Epithelial cell of prostate (primary cell): ENCODE results near the gene TFPT.

Source experiments
- DNase-seq: peaks from one replicate; pipeline ENCODE4 v3.0.0-alpha.2; 2011; ENCODE audit warnings: low read depth, low spot score
- H3K27ac ChIP-seq: fragments of 450-650 bp; 2 replicates; pipeline ENCODE4 v1.5.1; 2017; ENCODE audit warnings: mild to moderate bottlenecking

Gene TFPT

DNA sequence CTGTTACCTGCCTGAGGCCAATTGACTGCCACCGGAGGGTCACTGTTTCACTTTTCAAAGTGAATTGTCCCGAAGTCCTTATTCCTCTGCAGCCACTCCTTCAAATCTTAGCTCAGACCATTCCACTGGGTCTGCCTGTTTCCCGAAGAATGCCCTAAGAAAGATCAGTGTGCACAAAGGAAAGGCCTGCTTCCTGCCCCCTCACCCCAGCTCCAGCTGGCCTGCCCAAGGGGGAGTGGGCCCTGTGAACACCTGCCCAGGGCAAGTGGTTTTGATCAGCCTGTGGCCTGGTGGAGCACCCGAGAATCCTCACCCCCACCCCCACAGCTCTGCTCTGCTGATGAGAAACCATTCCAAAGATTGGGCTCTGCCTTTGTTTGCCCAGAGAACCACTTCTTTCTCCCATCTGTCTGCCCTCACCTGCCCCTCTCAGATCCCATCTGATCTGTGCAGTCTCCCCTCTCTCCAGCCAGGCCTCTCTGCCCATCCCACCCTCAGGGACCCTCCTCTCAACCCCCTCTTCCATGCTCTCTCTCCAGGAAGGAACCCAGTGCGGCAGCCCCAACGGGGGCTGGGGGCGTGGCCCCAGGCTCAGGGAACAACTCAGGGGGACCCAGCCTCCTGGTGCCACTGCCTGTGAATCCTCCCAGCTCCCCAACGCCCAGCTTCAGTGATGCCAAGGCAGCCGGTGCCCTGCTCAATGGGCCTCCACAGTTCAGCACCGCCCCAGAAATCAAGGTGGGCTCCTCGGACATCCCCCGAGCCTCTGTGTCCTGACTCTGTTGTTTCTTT is 33.8 kb upstream of the TFPT start:
- DNase-seq: no peak

DNA sequence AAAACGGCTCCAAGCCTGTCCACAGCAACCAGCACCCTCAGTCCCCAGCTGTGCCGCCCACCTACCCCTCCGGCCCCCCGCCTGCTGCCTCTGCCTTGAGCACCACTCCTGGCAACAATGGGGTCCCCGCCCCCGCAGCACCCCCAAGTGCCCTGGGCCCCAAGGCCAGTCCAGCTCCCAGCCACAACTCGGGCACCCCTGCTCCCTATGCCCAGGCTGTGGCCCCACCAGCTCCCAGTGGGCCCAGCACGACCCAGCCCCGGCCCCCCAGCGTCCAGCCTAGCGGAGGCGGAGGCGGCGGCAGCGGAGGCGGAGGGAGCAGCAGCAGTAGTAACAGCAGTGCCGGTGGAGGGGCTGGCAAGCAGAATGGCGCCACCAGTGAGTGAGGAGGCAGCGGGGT is 32.7 kb upstream of the TFPT start:
- DNase-seq: no peak
- no peak overlapping the region for H3K27ac ChIP-seq

More for the DNA sequence above, 33.8 kb upstream of the TFPT start:
- H3K27ac ChIP-seq: no peak overlapping the region

DNA sequence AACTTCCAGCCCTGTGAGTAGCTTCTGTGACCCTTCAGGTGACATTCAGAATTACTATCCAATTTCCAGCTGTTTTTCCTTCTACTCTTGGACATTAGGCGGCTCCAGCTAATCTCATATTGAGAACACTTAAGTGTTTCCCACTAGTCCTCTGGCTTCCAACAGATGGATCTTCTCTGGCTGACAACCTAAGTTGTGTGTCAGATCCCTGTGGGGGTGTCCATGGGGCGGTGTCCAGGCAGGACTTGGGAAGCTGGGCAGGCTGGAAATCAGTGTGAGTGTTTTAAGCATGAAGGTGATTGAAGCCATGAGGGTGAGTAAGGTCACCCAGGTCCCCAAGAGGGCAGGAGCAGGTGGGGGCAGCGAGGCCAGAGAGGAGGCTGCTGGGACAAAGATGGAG is 32.2 kb upstream of the TFPT start:
- no peak for DNase-seq
- no peak overlapping the region for H3K27ac ChIP-seq

DNA sequence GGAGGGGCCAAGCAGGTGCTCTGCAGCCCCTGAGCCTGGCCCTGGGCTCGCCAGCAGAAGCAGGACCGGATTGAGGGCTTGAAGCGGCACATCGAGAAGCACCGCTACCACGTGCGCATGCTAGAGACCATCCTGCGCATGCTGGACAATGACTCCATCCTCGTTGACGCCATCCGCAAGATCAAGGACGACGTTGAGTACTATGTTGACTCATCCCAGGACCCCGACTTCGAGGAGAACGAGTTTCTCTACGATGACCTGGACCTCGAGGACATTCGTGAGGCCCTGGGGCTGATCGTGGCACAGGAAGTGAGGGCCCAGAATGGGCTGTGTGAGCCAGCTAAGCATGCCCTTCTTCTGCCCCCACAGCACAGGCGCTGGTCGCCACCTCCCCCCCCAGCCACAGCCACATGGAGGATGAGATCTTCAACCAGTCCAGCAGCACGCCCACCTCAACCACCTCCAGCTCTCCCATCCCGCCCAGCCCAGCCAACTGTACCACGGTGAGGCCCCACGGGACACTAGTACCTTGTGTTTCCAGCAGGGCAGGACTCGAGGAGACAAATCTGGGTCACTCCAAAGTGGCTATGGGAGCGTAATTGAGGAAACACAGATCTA is 30.2 kb upstream of the TFPT start:
- no peak for DNase-seq
- no peak overlapping the region for H3K27ac ChIP-seq

DNA sequence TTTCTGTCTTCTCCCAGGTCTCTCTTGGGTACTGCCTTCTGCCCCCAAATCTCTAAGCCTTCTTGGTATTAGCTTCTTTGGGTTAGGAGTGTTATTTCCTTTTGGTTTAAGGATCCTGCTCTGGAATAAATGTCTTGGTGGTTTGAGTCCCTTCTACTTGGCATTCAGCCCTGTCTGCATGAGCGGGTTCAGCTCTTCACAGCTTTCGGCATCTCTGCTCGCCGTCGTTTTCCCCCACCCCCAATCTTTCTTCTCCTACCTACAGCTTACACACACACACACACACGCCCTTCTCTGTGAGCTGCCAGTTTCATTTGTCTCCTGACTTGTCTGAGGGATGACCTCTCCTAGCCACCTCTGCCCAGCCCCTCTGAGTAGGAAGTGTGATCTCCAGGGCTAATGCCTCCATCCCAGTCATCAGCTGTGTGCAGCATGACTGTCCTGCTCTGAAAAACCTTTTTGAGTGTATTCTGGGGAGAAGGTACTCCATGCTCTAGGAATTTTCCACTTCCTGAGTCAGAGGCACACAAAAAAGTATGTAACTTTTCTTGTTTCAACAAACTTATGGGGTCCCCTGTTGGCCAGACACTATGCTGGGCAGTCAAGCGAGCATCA is 26.8 kb upstream of the TFPT start:
- H3K27ac ChIP-seq: no peak overlapping the region
- DNase-seq: no peak

DNA sequence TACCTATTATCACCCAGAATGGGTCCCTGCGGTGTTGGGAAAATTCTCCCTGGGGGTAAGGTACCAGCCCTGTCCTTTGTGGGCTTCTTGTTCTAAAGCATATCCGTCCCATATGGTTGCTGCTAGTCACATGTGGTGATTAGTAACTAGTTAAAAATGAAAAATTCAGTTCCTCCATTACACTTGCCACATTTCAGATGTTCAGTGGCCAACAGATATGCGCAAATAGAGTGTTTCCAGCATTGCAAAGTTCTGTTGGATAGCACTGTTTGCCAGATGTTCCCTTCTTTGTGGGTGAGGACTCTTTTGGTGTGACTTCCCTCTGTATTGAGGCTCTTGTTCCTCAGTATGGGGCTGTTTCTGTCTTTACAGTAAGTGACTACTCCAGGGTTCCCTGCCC is 25.9 kb upstream of the TFPT start:
- no peak for DNase-seq
- H3K27ac ChIP-seq: no peak overlapping the region

DNA sequence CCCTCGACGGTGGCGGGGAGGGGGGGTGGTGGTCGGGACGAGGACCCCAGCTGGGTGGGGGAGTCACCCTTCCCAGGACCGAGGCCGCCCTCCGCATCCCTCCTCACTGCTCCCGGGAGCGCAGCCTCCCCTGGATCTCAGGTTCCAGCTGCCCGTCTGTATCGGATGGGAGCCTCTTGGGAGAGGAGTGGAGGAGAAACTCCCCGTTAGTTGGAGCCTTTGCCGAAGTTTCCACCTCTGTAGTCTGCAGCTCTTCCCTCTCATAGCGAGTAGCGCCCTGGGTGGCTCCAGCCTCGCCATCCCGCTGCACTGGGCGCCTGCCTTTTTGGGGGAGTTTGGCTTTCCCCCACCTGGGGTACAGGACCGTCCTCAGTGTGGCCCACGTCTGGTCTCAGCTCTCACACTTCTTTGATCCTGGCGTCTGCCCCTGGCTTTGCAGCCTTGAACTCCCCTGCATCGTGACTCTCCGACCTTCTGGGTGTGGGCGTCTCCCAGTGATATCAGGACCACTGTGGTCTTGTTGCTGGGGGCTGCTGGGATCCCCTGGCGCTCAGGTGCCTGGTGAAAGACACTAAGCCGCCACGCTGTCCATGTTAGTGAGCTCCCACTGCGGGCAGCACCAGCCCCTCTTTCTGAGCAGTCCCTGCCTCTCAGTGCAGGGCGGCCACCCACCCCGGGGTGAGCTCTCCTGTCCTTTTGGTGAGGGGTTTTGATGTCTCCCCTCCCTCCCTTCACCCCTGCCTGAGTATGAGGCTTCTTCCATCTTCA is 23.2 kb upstream of the TFPT start:
- peak overlapping the region; percentile 61 for H3K27ac ChIP-seq
- DNase-seq: no peak

DNA sequence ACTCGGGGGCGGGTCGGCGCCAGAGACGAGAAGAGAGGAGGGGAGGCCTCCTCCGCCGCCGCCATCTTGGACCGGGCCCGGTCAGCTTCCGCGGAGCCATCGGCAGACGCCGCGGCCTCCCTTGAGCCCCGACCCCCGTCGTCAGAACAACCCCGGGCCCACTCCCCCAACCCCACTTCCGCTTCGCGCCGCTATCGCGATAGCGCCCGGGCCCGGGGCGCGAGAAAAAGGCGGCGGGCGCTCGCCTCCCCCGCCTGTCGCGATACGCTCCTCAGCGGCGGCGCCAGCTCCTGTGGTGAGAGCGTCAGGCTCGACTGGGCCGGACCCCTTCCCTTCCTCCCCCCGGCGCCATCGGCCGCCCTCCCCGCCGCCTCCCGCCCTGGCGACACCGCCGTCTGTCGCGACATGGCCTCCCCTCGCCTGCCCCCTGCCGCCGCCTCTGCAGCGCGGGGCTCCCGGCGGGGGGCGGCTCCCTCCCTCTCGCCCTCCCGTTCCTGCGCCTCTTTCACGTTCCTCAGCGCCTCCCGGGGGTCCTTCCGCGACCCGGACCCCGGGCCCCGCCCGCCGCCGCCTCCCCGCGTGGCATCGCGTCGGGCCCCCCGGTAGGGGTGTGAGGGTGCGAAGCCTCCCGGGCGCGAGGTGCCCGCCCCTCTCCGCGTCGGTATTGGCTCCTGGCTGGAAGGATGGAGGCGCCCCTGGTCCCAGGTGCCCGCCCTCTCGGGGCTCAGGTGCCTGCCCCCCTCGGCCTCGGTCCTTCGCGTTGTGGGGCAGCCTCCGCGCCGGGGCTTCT is 22.4 kb upstream of the TFPT start, which contains the start of gene CNOT3:
Gene CNOT3 (plus strand): TSS at position 64 of the 790 bp plus-strand sequence. CDS start 5,217 bp downstream, outside the sequence.
- no peak for DNase-seq

DNA sequence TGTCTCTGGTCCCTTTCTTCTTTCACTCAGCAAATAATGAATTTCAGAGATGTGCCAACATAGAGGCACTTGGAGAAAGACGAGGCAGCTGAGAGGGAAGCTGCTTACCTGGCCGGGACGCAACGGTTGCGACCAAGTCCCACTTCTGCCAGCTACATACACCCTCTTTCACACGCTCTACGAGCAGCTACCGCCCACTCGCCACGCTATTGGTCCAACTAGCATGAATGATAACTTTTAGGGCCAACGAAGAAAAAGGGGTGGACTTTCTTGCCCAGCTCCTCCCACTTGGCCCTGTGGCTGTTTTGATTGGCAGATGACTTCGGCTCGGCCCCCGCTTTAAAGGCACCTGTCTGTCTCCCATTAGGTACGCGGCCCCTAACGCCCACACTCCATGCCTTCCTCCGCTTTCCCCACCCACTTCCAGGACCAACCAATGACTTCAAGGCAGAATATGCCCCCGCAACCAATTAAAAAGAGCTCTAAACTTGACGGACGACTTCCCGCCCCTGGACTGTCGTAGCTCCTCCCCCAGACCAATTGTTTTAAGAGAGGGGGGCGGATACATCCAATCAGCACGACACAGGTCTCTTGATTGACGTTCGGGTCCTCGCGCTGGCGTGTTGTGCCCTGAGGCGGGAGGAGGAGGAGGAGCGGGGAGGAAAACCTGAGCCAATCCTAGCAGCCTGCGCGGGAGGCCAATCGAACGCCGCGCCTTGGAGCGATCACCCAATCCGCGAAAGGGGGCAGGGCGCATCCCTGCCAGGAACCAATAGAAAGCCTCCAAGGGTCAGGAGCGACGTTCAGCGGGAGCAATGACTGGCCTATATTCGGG is 21.6 kb upstream of the TFPT start:
- peak overlapping the region; percentile 61 for H3K27ac ChIP-seq
- peak; percentile 100 for DNase-seq

More for the DNA sequence above, 22.4 kb upstream of the TFPT start, which contains the start of gene CNOT3:
- H3K27ac ChIP-seq: peak within 1 kb of the TSS; percentile 61

DNA sequence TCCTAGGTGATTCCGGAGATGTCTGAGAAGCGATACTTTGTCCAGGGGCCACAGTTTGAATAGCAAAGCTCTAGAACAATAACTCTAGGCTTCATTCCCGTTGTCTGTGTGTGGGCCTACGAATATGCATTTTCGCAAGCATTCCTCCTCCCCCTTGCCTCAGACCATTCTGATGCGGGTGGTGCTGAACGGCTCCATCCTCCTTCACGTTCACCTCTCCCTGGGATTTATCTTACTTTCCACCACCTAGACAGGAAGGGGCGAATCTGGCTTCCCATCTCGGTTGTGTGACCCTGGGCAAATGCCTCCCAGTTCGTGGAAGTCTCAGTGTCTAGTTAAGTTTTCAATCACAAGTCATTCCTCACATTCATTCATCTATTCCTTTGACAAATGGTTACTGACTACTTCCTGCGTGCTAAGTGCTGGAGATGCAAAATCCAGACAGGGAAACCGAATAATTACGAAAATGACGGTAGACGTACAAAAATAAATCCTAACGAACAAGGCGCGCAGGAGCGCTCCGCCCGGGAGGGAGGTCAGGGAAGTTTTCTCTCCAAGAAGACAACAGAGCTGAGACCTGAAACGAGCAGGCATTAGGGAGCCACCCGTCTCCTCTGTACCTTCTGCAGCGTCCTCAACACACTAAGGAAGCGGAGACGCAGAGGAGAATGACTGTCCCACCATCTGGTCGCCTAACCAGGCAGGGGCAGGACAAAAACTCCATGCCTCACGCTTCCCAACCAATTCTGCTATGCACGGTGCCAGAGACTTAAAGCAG is 20.8 kb upstream of the TFPT start:
- peak overlapping the region; percentile 37 for H3K27ac ChIP-seq
- no peak for DNase-seq

DNA sequence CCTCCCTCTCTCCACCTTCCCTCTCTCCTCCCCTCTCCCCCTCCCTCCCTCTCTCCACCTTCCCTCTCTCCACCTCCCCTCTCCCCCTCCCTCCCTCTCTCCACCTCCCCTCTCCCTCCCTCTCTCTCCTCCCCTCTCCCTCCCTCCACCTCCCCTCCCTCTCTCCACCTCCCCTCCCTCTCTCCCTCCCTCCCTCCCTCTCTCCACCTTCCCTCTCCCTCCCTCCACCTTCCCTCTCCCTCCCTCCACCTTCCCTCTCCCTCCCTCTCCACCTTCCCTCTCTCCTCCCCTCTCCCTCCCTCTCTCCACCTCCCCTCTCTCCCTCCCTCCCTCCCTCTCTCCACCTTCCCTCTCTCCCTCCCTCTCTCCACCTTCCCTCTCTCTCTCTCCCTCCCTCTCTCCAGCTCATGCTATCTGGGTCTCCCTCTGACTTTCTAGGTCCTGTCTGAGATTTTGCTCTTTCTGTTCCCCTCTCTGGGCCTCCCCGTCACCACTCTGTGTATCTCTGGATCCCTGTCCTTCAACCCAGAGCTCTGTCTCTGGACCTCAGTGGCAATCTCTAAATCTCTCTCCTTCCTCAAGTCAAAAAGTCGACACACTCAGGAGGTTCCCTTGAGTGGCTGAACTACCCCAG is 18.6 kb upstream of the TFPT start:
- no peak for DNase-seq
- H3K27ac ChIP-seq: peak overlapping the region; percentile 40

DNA sequence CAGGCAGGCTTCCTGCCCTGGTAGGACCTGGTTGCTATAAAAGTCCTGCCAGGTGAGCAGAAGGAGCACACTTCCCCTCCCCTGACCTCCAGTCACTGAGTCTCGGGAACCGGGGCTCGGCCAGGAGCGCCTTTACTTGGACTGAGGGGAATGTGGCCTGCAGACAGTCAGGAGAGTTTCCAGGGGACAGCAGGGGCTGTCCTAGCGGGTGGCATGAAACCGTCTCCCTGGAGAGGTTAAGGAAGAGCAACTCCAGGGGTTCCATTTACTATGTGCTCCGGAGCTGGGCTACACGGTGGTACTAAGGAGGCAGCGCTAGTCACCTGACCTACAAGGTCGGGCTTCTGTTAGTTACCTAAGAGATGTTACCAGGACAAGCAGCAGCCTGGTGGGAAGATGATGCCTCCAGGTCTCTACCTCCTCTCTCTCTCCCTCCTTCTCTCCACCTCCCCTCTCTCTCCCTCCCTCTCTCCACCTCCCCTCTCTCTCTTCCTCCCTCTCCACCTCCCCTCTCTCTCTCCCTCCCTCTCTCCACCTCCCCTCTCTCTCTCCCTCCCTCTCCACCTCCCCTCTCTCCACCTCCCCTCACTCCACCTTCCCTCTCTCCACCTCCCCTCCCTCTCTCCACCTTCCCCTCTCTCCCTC is 18.0 kb upstream of the TFPT start:
- DNase-seq: peak; percentile 58
- H3K27ac ChIP-seq: no peak overlapping the region

DNA sequence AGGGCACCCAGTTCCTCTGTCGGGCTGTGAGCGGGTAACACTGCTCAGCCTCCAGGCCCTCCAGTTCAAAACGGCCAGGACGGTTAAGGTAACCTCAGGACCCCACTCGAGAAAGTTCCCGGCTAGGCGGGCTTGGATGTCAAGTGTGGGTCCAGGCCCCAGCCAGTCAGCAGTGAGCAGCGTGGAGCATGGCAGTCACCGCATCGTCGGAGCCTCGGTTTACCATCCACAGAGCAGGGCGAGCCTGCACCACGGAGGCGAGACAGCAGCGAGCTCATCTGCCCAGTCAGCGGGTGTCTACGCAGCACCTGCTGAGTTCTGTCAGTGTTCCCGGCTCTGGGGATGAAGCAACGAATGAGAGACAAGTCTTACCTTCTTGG is 14.2 kb upstream of the TFPT start:
- no peak overlapping the region for H3K27ac ChIP-seq
- DNase-seq: no peak

DNA sequence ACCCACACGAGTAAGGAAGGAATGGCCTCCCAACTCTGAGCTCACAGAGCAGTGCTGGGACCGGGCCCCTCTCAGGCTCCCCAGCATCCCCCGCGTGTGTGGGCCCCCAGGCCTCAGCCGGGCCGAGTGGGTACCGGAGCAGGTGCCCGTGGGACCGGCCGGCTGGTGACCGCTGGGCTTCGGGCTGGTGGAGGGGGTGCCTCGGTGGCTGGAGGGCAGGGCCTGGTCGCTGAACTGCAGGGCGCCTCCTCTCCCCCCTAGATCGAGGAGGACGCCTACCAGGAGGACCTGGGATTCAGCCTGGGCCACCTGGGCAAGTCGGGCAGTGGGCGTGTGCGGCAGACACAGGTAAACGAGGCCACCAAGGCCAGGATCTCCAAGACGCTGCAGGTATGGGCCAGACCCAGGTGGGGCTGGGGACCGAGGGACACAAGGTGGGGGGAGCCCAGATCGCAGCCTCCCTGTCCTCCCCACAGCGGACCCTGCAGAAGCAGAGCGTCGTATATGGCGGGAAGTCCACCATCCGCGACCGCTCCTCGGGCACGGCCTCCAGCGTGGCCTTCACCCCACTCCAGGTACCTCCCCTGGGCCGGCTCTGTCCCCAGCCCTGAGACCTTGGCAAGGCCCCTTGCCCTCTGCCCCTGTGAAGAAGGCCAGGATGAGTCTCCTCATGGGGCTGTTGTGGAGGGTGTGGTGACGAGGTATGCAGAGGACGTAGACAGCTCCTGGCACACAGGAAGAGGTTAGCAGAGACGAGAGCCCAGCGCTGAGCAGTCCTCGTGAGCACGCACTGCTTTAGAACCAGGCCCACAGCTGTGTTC is 13.5 kb upstream of the TFPT start:
- no peak for DNase-seq
- no peak overlapping the region for H3K27ac ChIP-seq

DNA sequence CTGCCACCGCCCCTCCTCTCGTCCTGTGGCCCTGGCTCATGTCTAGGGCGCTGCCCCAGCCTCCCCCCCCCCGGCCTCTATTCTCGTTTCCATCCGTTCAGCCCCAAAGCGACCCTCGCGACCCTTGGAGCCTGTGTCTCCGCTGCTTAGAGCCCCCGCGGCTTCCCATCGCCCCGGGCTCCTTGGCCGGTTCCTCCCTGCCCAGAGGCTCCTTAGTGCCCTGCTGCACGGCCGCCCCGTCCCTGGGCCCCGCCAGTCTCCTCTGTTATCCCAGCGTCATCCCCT is 12.9 kb upstream of the TFPT start:
- no peak for DNase-seq
- no peak overlapping the region for H3K27ac ChIP-seq

DNA sequence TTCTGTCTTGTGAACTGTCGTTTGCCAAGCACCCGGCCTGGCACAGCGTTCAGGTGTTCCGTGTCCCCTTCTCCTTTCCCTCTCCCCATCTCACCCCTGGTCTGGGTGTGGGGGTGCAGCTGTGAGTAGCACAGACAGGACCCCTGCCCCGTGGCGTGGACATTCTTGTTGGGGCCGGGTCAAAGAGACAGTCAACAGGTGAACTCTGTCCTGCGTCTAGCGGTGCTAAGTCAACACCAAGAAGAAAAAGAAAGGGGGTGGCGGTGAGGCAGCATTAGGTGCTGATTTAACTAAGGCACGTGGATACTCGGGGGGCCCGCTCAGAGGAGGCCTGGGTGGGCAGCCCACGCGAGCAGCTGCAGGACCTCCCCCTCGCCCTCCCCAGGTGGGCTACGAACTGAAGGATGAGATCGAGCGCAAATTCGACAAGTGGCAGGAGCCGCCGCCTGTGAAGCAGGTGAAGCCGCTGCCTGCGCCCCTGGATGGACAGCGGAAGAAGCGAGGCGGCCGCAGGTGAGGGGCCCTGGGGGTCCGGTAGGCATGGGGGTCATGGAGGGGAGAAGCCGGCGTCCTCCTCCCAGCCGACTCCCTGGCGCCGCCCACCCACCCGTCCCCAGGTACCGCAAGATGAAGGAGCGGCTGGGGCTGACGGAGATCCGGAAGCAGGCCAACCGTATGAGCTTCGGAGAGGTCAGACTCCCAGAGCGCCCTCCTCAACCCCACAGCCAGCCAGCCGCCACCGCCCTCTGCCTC is 12.4 kb upstream of the TFPT start:
- no peak overlapping the region for H3K27ac ChIP-seq
- DNase-seq: no peak
